Natural killer cell treated with Interleukin-12 subunit alpha and Interleukin-12 subunit beta and Interleukin-15 and Interleukin-18, amount 100 ng/mL, for 72 hours (primary cell): ENCODE results near the gene KCNK5. TPM values are rescaled to one million over a fixed set of nuclear protein-coding genes. Genes with fewer than 3 reads are reported as not detected.

ENCODE experiments used
- ATAC-seq, 2 donors: fragments of 150-1000 bp; cut with Tn5 transposase in 1 of 2; sonication (Bioruptor Pico), chemical (Tn5 transposase) in 1 of 2; 2 replicates each; pipeline ENCODE4 v1.10.0; 2021
- DNase-seq: peaks from one replicate; pipeline ENCODE4 v3.0.0; 2022; ENCODE audit warnings: low spot score
- H3K27ac Mint-ChIP-seq, 2 donors: 1 replicate in 1 of 2; 2 replicates in 1 of 2; pipeline ENCODE4 v1.8.0; 2022; ENCODE audit warnings: mixed read lengths in 2 of 2, mild to moderate bottlenecking in 1 of 2, moderate library complexity in 1 of 2
- H3K27me3 Mint-ChIP-seq, 2 donors: 1 replicate in 1 of 2; 2 replicates in 1 of 2; pipeline ENCODE4 v1.8.0; 2022; ENCODE audit warnings: mixed read lengths in 2 of 2
- H3K36me3 Mint-ChIP-seq: one replicate; pipeline ENCODE4 v1.8.0; 2022; ENCODE audit warnings: mixed read lengths
- H3K4me1 Mint-ChIP-seq, 2 donors: 1 replicate in 1 of 2; 2 replicates in 1 of 2; pipeline ENCODE4 v1.8.0; 2022; ENCODE audit warnings: low read depth in 2 of 2, mixed read lengths in 2 of 2, mild to moderate bottlenecking in 1 of 2
- H3K4me3 Mint-ChIP-seq: one replicate; pipeline ENCODE4 v1.8.0; 2022; ENCODE audit warnings: mixed read lengths
- H3K9me3 Mint-ChIP-seq: 2 replicates; pipeline ENCODE4 v1.8.0; 2022; ENCODE audit warnings: mixed read lengths
- total RNA-seq, 2 donors: library from RNA; stranded (reverse); gene quantifications; one replicate each; pipeline ENCODE4 v1.2.3, GENCODE V29; 2022

KCNK5 gene
- total RNA-seq: 10 to 100 TPM in 1 of 2 donors, 1 to 10 TPM in 1; 2.1 to 10.9 TPM

DNA sequence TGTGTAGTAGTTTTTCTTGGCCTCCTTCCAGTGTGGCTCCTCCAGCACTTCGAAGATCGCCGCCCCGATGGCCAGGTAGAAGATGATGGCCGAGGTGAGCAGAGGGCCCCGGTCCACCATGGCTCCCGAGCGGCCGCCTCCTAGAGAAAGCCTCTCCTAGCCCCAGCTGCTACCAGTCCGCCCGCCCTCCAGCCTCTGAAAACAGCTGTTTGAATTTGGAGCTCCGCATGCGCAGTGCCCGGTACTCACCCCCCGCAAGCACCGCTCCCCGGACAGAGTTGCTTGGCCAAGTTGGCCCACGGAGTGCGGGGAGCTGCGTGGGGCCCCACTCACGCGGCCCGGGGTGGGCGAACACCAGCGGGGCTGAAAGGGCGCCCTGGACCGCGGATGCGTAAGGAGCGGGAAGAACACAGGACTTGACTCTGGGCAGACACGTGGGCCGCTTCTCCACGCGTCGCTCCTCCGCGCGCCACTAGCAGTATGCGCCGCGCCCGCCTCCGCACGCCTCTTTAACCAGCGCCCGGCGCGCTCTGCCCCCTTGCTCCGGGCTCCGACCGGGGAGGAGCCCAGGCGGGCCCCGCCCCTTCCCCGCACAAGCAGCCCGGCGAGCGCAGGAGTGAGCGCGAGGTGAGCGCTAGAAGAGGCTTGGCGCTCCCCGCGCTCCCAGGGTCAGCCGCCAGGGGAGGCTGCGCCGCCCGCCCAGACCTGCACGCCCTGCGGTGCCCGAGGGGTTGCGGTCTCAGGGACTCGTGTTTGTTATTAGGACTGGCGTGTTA, at the start of gene KCNK5:
TSS of gene KCNK5 (minus strand) at position 484 of the 776 bp plus-strand sequence. CDS start at position 120, 364 bp downstream.
- peak; percentile 96 to 97 for ATAC-seq
- DNase-seq: peak; percentile 83
- H3K4me1 Mint-ChIP-seq: peaks cover 21 to 25% of the 10 kb centered on the region in 2 donors

GRCh38 chr6:39276379-39276995, 47.2 kb upstream of the KCNK5 start:
- DNase-seq: no peak
- no peak overlapping the region for H3K27ac Mint-ChIP-seq
- H3K27me3 Mint-ChIP-seq: peaks cover 5 to 13% of the 10 kb centered on the region in 2 donors
- no peaks in the 10 kb centered on the region for H3K9me3 Mint-ChIP-seq
- no peak for ATAC-seq
- H3K4me3 Mint-ChIP-seq: no peak overlapping the region
- H3K36me3 Mint-ChIP-seq: no peaks in the 10 kb centered on the region
- no peaks in the 10 kb centered on the region for H3K4me1 Mint-ChIP-seq

More for the DNA sequence above, at the start of gene KCNK5:
- Mint-ChIP-seq H3K27me3 (peaks cover 7 to 11% of the 10 kb centered on the region in 2 donors), H3K4me3 (peak within 1 kb of the TSS; percentile 80), H3K27ac (no peak within 1 kb of the TSS), H3K9me3 (no peaks in the 10 kb centered on the region), H3K36me3 (no peaks in the 10 kb centered on the region)

DNA sequence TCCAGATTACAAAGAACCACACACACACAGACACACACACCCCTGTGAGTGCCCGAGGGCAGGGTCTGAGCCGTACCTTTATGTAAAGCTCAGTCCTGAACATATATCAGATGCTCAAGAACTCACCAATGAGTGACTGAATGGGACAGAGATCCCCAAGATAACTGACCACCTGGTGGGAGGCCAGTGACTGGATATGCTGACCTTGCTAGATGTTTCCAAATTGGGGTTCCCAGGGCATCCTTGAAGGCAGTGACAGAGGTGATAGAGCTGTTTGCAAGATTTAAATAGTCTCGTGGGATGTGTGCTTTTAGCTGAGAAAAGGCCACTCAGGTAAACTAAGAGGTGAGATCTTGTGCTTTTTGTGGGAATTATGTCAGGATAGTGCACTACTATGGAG, 45.6 kb upstream of the KCNK5 start:
- no peaks in the 10 kb centered on the region for H3K9me3 Mint-ChIP-seq
- no peaks in the 10 kb centered on the region for H3K4me1 Mint-ChIP-seq
- no peak for DNase-seq
- H3K27ac Mint-ChIP-seq: no peak overlapping the region
- peaks cover 5 to 13% of the 10 kb centered on the region in 2 donors for H3K27me3 Mint-ChIP-seq
- ATAC-seq: no peak
- H3K4me3 Mint-ChIP-seq: no peak overlapping the region
- H3K36me3 Mint-ChIP-seq: no peaks in the 10 kb centered on the region

GRCh38 chr6:39274471-39274870, 45.2 kb upstream of the KCNK5 start:
- ATAC-seq (no peak), DNase-seq (no peak)
- H3K36me3 Mint-ChIP-seq: no peaks in the 10 kb centered on the region
- H3K4me3 Mint-ChIP-seq: no peak overlapping the region
- H3K9me3 Mint-ChIP-seq: no peaks in the 10 kb centered on the region
- peaks cover 5 to 13% of the 10 kb centered on the region in 2 donors for H3K27me3 Mint-ChIP-seq
- no peak overlapping the region for H3K27ac Mint-ChIP-seq
- no peaks in the 10 kb centered on the region for H3K4me1 Mint-ChIP-seq

- H3K4me1 Mint-ChIP-seq: no peaks in the 10 kb centered on the region
- H3K27ac Mint-ChIP-seq: no peak overlapping the region
- ATAC-seq (no peak), DNase-seq (no peak)
- H3K36me3 Mint-ChIP-seq: no peaks in the 10 kb centered on the region
- no peaks in the 10 kb centered on the region for H3K9me3 Mint-ChIP-seq
- H3K27me3 Mint-ChIP-seq: peaks cover 5 to 13% of the 10 kb centered on the region in 2 donors
- no peak overlapping the region for H3K4me3 Mint-ChIP-seq
Observed at GRCh38 chr6:39273406-39273821, 44.1 kb upstream of the KCNK5 start.

DNA sequence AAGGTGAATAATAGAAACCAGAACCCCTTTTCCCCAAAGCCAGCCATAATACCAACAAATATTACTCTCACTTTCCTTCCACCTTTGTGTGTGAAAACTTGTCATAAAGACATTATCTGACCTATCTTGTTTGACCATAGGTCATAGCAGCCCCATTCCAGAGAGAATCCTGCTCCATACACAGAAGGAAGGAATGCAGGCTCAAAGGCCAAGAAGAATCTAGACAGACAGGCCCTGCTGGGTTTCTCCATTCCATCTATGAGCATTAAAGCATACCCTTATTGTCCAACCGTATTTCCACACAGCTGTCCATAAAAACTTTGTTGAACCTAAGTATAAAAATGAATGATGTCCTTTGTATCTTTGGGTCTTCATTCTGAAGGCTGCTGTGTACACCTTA, 40.7 kb upstream of the KCNK5 start:
- H3K9me3 Mint-ChIP-seq: no peaks in the 10 kb centered on the region
- no peak overlapping the region for H3K4me3 Mint-ChIP-seq
- peaks cover 5 to 7% of the 10 kb centered on the region in 2 donors for H3K27me3 Mint-ChIP-seq
- DNase-seq (no peak), ATAC-seq (no peak)
- no peaks in the 10 kb centered on the region for H3K4me1 Mint-ChIP-seq
- no peak overlapping the region for H3K27ac Mint-ChIP-seq
- H3K36me3 Mint-ChIP-seq: no peaks in the 10 kb centered on the region

- Mint-ChIP-seq H3K36me3 (no peaks in the 10 kb centered on the region), H3K9me3 (no peaks in the 10 kb centered on the region), H3K27me3 (peaks cover 7% of the 10 kb centered on the region in 2 donors), H3K4me1 (no peaks in the 10 kb centered on the region), H3K4me3 (no peak overlapping the region), H3K27ac (no peak overlapping the region)
- DNase-seq: no peak
- ATAC-seq: no peak
Observed at GRCh38 chr6:39268721-39269120, 39.4 kb upstream of the KCNK5 start.

GRCh38 chr6:39268171-39268570, 38.9 kb upstream of the KCNK5 start:
- no peaks in the 10 kb centered on the region for H3K36me3 Mint-ChIP-seq
- no peak for ATAC-seq
- no peak overlapping the region for H3K27ac Mint-ChIP-seq
- DNase-seq: no peak
- no peak overlapping the region for H3K4me3 Mint-ChIP-seq
- H3K9me3 Mint-ChIP-seq: no peaks in the 10 kb centered on the region
- H3K27me3 Mint-ChIP-seq: peaks cover 6 to 7% of the 10 kb centered on the region in 2 donors
- H3K4me1 Mint-ChIP-seq: no peaks in the 10 kb centered on the region

DNA sequence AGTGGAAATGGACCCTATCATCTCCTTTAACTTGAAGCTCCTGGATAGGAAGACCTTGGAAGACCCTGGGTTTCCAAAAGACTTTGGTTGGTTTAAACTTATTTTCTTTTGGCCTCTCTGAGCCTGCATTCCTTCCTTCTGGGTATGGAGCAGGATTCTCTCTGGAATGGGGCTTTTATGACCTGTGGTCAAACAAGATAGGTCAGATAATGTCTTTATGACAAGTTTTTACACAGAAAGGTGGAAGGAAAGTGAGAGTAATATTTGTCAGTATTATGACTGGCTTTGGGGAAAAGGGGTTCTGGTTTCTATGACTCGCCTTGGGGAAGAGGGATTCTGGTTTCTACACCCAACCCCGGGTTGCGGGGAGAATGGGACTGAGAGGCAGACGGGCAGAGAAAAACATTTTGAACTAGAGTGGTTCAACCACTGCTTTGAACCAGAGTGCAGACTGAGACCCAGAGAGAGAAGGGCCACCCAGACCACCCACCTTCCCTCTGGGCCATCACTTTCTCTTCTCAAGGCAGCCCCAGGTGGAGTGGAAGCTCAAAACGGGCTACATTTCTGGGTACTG, 37.6 kb upstream of the KCNK5 start:
- Mint-ChIP-seq H3K4me3 (no peak overlapping the region), H3K9me3 (no peaks in the 10 kb centered on the region), H3K4me1 (no peaks in the 10 kb centered on the region), H3K27ac (no peak overlapping the region), H3K36me3 (no peaks in the 10 kb centered on the region), H3K27me3 (peaks cover 5 to 8% of the 10 kb centered on the region in 2 donors)
- ATAC-seq: no peak
- DNase-seq: no peak

DNA sequence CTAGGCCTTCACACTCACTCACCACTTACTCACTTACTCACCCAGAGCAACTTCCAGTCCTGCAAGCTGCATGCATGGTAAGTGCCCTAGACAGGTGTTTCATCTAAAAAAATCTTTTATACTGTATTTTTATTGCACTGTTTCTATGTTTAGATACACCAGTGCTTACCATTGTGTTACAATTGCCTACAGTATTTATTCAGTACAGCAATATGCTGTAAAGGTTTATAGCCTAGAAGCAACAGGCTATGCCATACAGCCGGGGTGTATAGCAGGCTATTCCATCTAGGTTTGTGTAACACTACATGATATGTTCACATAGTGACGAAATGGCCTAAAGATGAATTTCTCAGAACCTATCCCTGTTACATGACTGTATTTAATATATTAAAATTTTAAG, 37.1 kb upstream of the KCNK5 start:
- Mint-ChIP-seq H3K9me3 (no peaks in the 10 kb centered on the region), H3K36me3 (no peaks in the 10 kb centered on the region), H3K4me3 (no peak overlapping the region), H3K4me1 (no peaks in the 10 kb centered on the region), H3K27ac (no peak overlapping the region), H3K27me3 (peaks cover 10% of the 10 kb centered on the region in 2 donors)
- DNase-seq (no peak), ATAC-seq (no peak)

- Mint-ChIP-seq H3K36me3 (no peaks in the 10 kb centered on the region), H3K27me3 (peaks cover 20 to 31% of the 10 kb centered on the region in 2 donors), H3K4me3 (no peak overlapping the region), H3K9me3 (no peaks in the 10 kb centered on the region), H3K4me1 (no peaks in the 10 kb centered on the region), H3K27ac (no peak overlapping the region)
- ATAC-seq: no peak
- DNase-seq: no peak
Observed at GRCh38 chr6:39263303-39264037, 34.2 kb upstream of the KCNK5 start.

DNA sequence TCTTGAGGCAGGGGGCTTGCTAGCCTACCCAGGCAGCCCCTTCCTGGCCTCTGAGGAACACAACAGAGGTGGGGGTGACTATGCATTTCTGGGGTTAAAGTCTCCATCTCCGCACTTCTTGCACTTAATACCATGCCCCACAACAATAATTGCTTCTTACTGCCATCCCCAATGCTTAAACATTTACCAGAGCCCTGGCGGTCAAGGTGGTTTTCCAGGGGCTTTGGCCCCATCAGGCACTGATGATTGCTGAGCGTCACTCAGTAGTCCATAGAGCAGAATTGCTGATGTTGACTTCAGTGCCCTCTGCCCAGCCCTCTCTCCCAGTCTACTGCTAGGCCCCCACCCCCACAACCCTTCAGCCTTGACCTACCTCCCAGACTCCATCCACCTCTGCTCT, 32.5 kb upstream of the KCNK5 start:
- H3K4me1 Mint-ChIP-seq: no peaks in the 10 kb centered on the region
- no peak overlapping the region for H3K4me3 Mint-ChIP-seq
- H3K36me3 Mint-ChIP-seq: no peaks in the 10 kb centered on the region
- peaks cover 21 to 31% of the 10 kb centered on the region in 2 donors for H3K27me3 Mint-ChIP-seq
- no peak overlapping the region for H3K27ac Mint-ChIP-seq
- no peak for ATAC-seq
- DNase-seq: no peak
- no peaks in the 10 kb centered on the region for H3K9me3 Mint-ChIP-seq

- ATAC-seq (no peak), DNase-seq (no peak)
- Mint-ChIP-seq H3K4me1 (no peaks in the 10 kb centered on the region), H3K4me3 (no peak overlapping the region), H3K27me3 (peaks cover 20 to 31% of the 10 kb centered on the region in 2 donors), H3K36me3 (no peaks in the 10 kb centered on the region), H3K9me3 (no peaks in the 10 kb centered on the region), H3K27ac (no peak overlapping the region)
Observed at GRCh38 chr6:39260953-39261352, 31.7 kb upstream of the KCNK5 start.
